ENCODE results near the gene GRID1. TPM values are rescaled to one million over a fixed set of nuclear protein-coding genes. Genes with fewer than 3 reads are reported as not detected.

Gene GRID1
- total RNA-seq, 1 experiment from 2014 or later, result 0.37 TPM

DNA sequence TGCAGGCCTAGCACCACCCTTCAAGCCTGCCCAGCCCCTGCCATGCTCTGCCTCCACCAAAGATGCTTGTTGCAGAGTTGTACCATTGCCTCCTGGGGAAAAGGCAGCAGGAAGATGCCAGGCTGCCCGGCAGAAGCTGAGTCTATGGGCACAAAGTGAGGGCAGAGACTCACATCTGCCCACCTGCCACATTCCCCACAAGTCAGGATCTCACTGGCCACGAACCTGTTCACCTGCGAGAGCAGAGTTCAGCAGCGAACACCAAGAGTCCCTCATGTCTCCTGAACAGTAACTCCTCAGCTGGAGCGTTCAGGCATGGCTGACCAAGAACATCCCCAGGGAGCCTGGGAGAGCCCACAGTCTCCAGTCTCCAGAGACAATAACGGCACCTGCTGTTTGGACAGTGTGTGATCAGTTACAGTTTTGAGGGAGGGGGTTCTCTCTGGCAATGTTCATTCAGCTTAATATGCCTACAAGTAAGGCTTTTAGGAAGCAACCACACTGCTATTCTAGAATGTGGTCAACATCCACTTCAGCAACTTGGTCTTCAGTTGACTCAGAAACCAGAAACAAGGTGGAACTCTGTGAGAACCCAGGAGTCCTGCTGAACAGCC, 78.5 kb downstream of the GRID1 start (continued):
- TF ChIP-seq, protein P1, sequence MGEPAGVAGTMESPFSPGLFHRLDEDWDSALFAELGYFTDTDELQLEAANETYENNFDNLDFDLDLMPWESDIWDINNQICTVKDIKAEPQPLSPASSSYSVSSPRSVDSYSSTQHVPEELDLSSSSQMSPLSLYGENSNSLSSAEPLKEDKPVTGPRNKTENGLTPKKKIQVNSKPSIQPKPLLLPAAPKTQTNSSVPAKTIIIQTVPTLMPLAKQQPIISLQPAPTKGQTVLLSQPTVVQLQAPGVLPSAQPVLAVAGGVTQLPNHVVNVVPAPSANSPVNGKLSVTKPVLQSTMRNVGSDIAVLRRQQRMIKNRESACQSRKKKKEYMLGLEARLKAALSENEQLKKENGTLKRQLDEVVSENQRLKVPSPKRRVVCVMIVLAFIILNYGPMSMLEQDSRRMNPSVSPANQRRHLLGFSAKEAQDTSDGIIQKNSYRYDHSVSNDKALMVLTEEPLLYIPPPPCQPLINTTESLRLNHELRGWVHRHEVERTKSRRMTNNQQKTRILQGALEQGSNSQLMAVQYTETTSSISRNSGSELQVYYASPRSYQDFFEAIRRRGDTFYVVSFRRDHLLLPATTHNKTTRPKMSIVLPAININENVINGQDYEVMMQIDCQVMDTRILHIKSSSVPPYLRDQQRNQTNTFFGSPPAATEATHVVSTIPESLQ (CRISPR knock-in tag; IDR thresholded peaks at IDR 0.05), result no peak
- TF ChIP-seq, protein P2, sequence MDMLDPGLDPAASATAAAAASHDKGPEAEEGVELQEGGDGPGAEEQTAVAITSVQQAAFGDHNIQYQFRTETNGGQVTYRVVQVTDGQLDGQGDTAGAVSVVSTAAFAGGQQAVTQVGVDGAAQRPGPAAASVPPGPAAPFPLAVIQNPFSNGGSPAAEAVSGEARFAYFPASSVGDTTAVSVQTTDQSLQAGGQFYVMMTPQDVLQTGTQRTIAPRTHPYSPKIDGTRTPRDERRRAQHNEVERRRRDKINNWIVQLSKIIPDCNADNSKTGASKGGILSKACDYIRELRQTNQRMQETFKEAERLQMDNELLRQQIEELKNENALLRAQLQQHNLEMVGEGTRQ (CRISPR knock-in tag; IDR thresholded peaks at IDR 0.05), result no peak
- TF ChIP-seq JAZF1 (CRISPR knock-in tag; IDR thresholded peaks at IDR 0.05), result no peak
- TF ChIP-seq CBFB (CRISPR knock-in tag; IDR thresholded peaks at IDR 0.05; ENCODE audit: low read depth), result no peak
- no peak for TF ChIP-seq FOXJ3 (CRISPR knock-in tag; IDR thresholded peaks at IDR 0.05; ENCODE audit: borderline replicate concordance)
- no peak for TF ChIP-seq TCF7 (CRISPR knock-in tag; IDR thresholded peaks at IDR 0.05; ENCODE audit: low read depth)
- no peak for TF ChIP-seq ESRRA (CRISPR knock-in tag; IDR thresholded peaks at IDR 0.05; ENCODE audit: borderline replicate concordance)
- TF ChIP-seq, protein P3, sequence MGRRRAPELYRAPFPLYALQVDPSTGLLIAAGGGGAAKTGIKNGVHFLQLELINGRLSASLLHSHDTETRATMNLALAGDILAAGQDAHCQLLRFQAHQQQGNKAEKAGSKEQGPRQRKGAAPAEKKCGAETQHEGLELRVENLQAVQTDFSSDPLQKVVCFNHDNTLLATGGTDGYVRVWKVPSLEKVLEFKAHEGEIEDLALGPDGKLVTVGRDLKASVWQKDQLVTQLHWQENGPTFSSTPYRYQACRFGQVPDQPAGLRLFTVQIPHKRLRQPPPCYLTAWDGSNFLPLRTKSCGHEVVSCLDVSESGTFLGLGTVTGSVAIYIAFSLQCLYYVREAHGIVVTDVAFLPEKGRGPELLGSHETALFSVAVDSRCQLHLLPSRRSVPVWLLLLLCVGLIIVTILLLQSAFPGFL (CRISPR knock-in tag; IDR thresholded peaks at IDR 0.05; ENCODE audit: borderline replicate concordance), result no peak

DNA sequence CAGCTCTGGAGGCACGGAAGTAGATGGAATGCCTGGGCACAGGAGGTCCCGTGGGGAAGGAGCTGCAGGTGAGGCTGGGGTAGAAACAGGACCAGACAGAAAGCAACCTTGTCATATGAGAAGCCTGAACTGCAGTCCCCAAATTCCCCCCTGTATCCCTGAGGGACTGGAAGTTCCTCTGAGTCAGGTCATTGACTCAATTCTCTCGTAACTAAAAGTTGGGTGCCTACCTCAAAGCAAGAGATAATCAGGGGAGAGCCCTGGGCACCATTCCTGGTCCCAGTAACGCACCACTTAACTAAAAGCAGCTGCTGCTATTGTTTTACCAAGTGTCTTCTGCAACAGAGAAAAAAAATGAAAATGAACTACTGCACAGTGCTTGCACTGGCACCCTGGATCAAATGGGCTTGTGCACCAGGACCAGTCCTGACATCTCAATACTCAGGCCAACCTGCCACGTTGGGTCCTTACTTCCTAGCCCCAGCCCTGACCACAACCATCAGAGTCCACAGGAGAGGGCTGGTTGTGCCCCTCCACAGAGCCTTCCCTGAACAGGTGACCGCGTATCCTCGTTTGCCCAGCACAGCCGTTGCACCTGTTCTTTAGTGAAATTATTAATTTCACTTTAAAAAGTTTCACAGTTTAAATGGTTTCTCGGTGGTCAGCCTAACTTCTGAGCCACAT, 79.3 kb downstream of the GRID1 start:
- DNase-seq (ENCODE audit: low spot score) (no peak), ATAC-seq (no peak)
- Mint-ChIP-seq H3K4me1 (peaks cover 4% of the 10 kb centered on the region), H3K9me3 (no peaks in the 10 kb centered on the region), H3K27ac (no peak overlapping the region), H3K36me3 (no peaks in the 10 kb centered on the region), H3K27me3 (ENCODE audit: low read depth) (no peaks in the 10 kb centered on the region), H3K4me3 (no peak overlapping the region)
- TF ChIP-seq ETV6 (CRISPR knock-in tag; IDR thresholded peaks at IDR 0.05) (no peak), ESRRA (CRISPR knock-in tag; IDR thresholded peaks at IDR 0.05; ENCODE audit: borderline replicate concordance) (no peak), ZNF396 (CRISPR knock-in tag; IDR thresholded peaks at IDR 0.05; ENCODE audit: borderline replicate concordance) (no peak)
- TF ChIP-seq, protein P2 (CRISPR knock-in tag; IDR thresholded peaks at IDR 0.05), result no peak
- CTCF ChIA-PET, result interaction anchor here (2.8 kb wide), 1 partner anchor 25 kb away, joined by 20 read pairs; no protein-coding TSS in a partner anchor
- POLR2A ChIA-PET, result no interaction called here

DNA sequence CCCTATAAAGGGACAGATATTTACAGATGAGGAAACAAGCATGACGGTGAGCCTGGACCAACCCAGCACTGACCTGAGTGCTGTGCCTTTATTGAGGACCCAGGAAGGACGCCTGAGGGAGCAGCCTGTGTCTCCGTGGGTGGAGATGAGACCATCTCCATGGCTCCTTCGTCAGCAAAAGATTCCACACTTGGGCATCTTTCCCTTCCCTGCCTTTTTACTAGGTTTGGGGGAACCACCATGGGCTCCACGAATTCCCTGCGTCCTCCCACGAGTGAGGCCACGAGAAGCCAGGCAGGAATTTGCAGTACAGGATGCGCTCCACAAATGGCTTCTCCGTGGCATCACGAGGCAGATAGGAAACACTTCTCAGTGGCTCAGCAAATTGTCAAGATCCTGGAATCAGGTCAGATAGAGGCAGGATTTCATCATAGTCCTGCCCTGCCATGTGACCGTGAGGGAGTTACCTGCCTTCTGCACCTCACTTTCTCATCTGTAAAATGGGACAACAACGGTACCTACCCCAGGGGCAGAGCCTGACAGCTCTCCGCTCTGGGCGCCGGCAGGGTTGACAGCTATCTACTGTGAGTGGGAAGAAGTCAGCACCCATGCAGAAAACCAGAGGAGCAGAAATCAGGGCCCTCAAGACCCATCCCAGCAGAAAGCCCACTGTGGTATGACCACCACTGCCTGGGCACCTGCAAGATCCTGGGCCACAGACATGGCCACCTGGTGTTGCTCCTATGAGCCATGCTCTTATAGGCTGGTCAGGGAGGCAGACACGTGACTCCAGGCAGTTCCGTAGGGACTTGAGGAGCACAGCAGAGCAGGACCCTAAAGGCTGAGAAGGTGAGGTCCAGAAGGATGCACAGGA, 80.1 kb downstream of the GRID1 start:
- Mint-ChIP-seq H3K4me1 (no peaks in the 10 kb centered on the region), H3K9me3 (no peaks in the 10 kb centered on the region), H3K36me3 (no peaks in the 10 kb centered on the region), H3K27ac (no peak overlapping the region), H3K4me3 (no peak overlapping the region), H3K27me3 (ENCODE audit: low read depth) (no peaks in the 10 kb centered on the region)
- ATAC-seq, result no peak
- ChIA-PET POLR2A (no interaction called here), CTCF (no interaction called here)
- no peak for DNase-seq (ENCODE audit: low spot score)
- TF ChIP-seq, protein P4, sequence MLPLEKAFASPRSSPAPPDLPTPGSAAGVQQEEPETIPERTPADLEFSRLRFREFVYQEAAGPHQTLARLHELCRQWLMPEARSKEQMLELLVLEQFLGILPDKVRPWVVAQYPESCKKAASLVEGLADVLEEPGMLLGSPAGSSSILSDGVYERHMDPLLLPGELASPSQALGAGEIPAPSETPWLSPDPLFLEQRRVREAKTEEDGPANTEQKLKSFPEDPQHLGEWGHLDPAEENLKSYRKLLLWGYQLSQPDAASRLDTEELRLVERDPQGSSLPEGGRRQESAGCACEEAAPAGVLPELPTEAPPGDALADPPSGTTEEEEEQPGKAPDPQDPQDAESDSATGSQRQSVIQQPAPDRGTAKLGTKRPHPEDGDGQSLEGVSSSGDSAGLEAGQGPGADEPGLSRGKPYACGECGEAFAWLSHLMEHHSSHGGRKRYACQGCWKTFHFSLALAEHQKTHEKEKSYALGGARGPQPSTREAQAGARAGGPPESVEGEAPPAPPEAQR (CRISPR knock-in tag; IDR thresholded peaks at IDR 0.05), result no peak
- TF ChIP-seq SOX15 (CRISPR knock-in tag; IDR thresholded peaks at IDR 0.05) (no peak), NFATC4 (CRISPR knock-in tag; IDR thresholded peaks at IDR 0.05) (no peak), GRHL2 (CRISPR knock-in tag; IDR thresholded peaks at IDR 0.05; ENCODE audit: insufficient replicate concordance, severe bottlenecking) (no peak), ZNF416 (CRISPR knock-in tag; IDR thresholded peaks at IDR 0.05) (no peak), ZNF219 (CRISPR knock-in tag; IDR thresholded peaks at IDR 0.05; ENCODE audit: borderline replicate concordance) (no peak), ZNF232 (CRISPR knock-in tag; IDR thresholded peaks at IDR 0.05) (no peak), ZNF396 (CRISPR knock-in tag; IDR thresholded peaks at IDR 0.05; ENCODE audit: borderline replicate concordance) (no peak), SMAD4 (CRISPR knock-in tag; IDR thresholded peaks at IDR 0.05) (no peak)
- TF ChIP-seq, protein P5, sequence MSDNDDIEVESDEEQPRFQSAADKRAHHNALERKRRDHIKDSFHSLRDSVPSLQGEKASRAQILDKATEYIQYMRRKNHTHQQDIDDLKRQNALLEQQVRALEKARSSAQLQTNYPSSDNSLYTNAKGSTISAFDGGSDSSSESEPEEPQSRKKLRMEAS (CRISPR knock-in tag; IDR thresholded peaks at IDR 0.05), result no peak
- TF ChIP-seq, protein P1 (CRISPR knock-in tag; IDR thresholded peaks at IDR 0.05), result no peak

All from WTC11 (cell line).